ENCODE results near the gene LIG3.

LIG3 gene

GRCh38 chr17:35057332-35057915 is 77.1 kb downstream of the LIG3 start:
- no peak for DNase-seq (ENCODE audit: low read depth)
- TF ChIP-seq CTCF (IDR thresholded peaks at IDR 0.05; ENCODE audit: low read depth, low read length, missing control alignments): no peak
- H3K4me3 ChIP-seq (ENCODE audit: low read depth, low read length): no peak overlapping the region
